Mesenchymal stem cell (in vitro differentiated cells and primary cell): ENCODE results near the gene NEMP2.
A peak's percentile ranks its signal among the peaks of the same experiment; 100 is the strongest.

Experiments used
- DNase-seq: peaks from one replicate; pipeline ENCODE4 v3.0.0-alpha.2; 2013
- H2AFZ ChIP-seq: one replicate; pipeline ENCODE4 v1.6.1; 2013; ENCODE audit warnings: low read depth, mild to moderate bottlenecking, control low read depth, inconsistent platforms, low read length, moderate library complexity
- H2AK5ac ChIP-seq: 2 replicates; pipeline ENCODE4 v1.6.1; 2013; ENCODE audit warnings: low read length, moderate library complexity, mild to moderate bottlenecking, inconsistent platforms; ENCODE audit not compliant: severe bottlenecking
- H2BK120ac ChIP-seq: one replicate; pipeline ENCODE4 v1.6.1; 2013; ENCODE audit warnings: low read depth, mild to moderate bottlenecking, inconsistent platforms, low read length, moderate library complexity
- H2BK12ac ChIP-seq, 2 experiments: one replicate each; pipeline ENCODE4 v1.6.1; 2013; ENCODE audit warnings: inconsistent platforms in 2 of 2, low read length in 2 of 2, mild to moderate bottlenecking in 2 of 2, moderate library complexity in 2 of 2, control low read depth in 1 of 2
- H2BK15ac ChIP-seq: one replicate; pipeline ENCODE4 v1.6.1; 2013; ENCODE audit warnings: mild to moderate bottlenecking, low read depth, inconsistent platforms; ENCODE audit not compliant: poor library complexity, severe bottlenecking
- H2BK5ac ChIP-seq: 2 replicates; pipeline ENCODE4 v1.6.1; 2013; ENCODE audit warnings: low read depth, mild to moderate bottlenecking, low read length, control low read depth, inconsistent platforms; ENCODE audit not compliant: poor library complexity, severe bottlenecking
- H3K14ac ChIP-seq, 2 experiments: one replicate each; pipeline ENCODE4 v1.6.1; 2013; ENCODE audit warnings: inconsistent platforms in 2 of 2, low read length in 2 of 2, control low read depth in 1 of 2, mild to moderate bottlenecking in 1 of 2, moderate library complexity in 1 of 2
- H3K18ac ChIP-seq, 2 experiments: one replicate each; pipeline ENCODE4 v1.6.1; 2013; ENCODE audit warnings: inconsistent platforms in 2 of 2, low read length in 2 of 2, control low read depth in 1 of 2, low read depth in 1 of 2, mild to moderate bottlenecking in 1 of 2
- H3K23ac ChIP-seq, 2 experiments: one replicate each; pipeline ENCODE4 v1.6.1; 2013; ENCODE audit warnings: inconsistent platforms in 2 of 2, low read length in 2 of 2, mild to moderate bottlenecking in 2 of 2, moderate library complexity in 2 of 2, control low read depth in 1 of 2
- H3K27ac ChIP-seq: 2 replicates; pipeline ENCODE4 v1.5.1; 2013; ENCODE audit warnings: mild to moderate bottlenecking, moderate library complexity, low read length, control low read depth, inconsistent platforms; ENCODE audit not compliant: poor library complexity, severe bottlenecking
- H3K27me3 ChIP-seq, 2 experiments: 2 replicates each; pipeline versions ENCODE4 v1.6.1 to v1.7.0; 2013; ENCODE audit warnings: low read length in 2 of 2, mild to moderate bottlenecking in 2 of 2, moderate library complexity in 2 of 2, control low read depth in 1 of 2, inconsistent platforms in 1 of 2; ENCODE audit not compliant: control insufficient read depth in 1 of 2, insufficient read depth in 1 of 2
- H3K36me3 ChIP-seq, 2 experiments: 2 replicates each; pipeline versions ENCODE4 v1.6.1 to v1.7.0; 2013; ENCODE audit warnings: low read length in 2 of 2, control low read depth in 1 of 2, inconsistent platforms in 1 of 2, low read depth in 1 of 2, mild to moderate bottlenecking in 1 of 2; ENCODE audit not compliant: insufficient read depth in 2 of 2, control insufficient read depth in 1 of 2
- H3K4ac ChIP-seq, 2 experiments: one replicate each; pipeline ENCODE4 v1.6.1; 2013; ENCODE audit warnings: inconsistent platforms in 2 of 2, low read length in 2 of 2, mild to moderate bottlenecking in 2 of 2, moderate library complexity in 2 of 2, control low read depth in 1 of 2, low read depth in 1 of 2
- H3K4me1 ChIP-seq: 2 replicates; pipeline ENCODE4 v1.6.1; 2013; ENCODE audit warnings: low read depth, low read length, control low read depth; ENCODE audit not compliant: control insufficient read depth, insufficient read depth
- H3K4me2 ChIP-seq: 2 replicates; pipeline ENCODE4 v1.6.1; 2013; ENCODE audit warnings: low read length, mild to moderate bottlenecking, inconsistent platforms; ENCODE audit not compliant: poor library complexity, severe bottlenecking
- H3K4me3 ChIP-seq, 2 experiments: 2 replicates each; pipeline versions ENCODE4 v1.5.1 to v1.7.0; 2013; ENCODE audit warnings: low read length in 2 of 2, mild to moderate bottlenecking in 2 of 2, control low read depth in 1 of 2, low read depth in 1 of 2; ENCODE audit not compliant: insufficient read depth in 1 of 2
- H3K79me1 ChIP-seq: replicated peaks from 2 replicates; pipeline ENCODE4 v1.6.1; 2013; ENCODE audit warnings: mild to moderate bottlenecking, control low read depth, low read length, inconsistent platforms; ENCODE audit not compliant: poor library complexity, severe bottlenecking
- H3K9ac ChIP-seq: 2 replicates; pipeline ENCODE4 v1.7.0; 2013; ENCODE audit warnings: mild to moderate bottlenecking, low read length, moderate library complexity
- H3K9me3 ChIP-seq: 2 replicates; pipeline ENCODE4 v1.7.0; 2013; ENCODE audit warnings: mild to moderate bottlenecking, low read length; ENCODE audit not compliant: control insufficient read depth
- H4K8ac ChIP-seq: one replicate; pipeline ENCODE4 v1.6.1; 2013; ENCODE audit warnings: inconsistent platforms, mild to moderate bottlenecking, low read length, moderate library complexity
- H4K91ac ChIP-seq: one replicate; pipeline ENCODE4 v1.6.1; 2013; ENCODE audit warnings: mild to moderate bottlenecking, low read length, inconsistent platforms
- WGBS: methylation state at CpG from one replicate; pipeline ENCODE4 v1.1.7; 2013; ENCODE audit warnings: mixed read lengths; 5-methylcytosine and 5-hydroxymethylcytosine counted together

Gene NEMP2

GRCh38 chr2:190466819-190467446, 67.6 kb downstream of the NEMP2 start:
- H3K36me3 ChIP-seq, result no peaks in the 10 kb centered on the region
- no peak overlapping the region for H2BK12ac ChIP-seq
- H3K4me3 ChIP-seq, result no peak overlapping the region
- H2BK120ac ChIP-seq, result no peak overlapping the region
- peak overlapping the region in 1 of 2 experiments; percentile 40 for H3K18ac ChIP-seq
- H2AFZ ChIP-seq, result no peak overlapping the region
- H3K27ac ChIP-seq, result no peak overlapping the region
- 97% methylated on average over 5 of the region's 5 CpGs for WGBS
- H3K79me1 ChIP-seq, result no peaks in the 10 kb centered on the region
- no peak overlapping the region for H2AK5ac ChIP-seq
- H3K23ac ChIP-seq, result no peak overlapping the region
- H4K91ac ChIP-seq, result no peak overlapping the region
- H3K4ac ChIP-seq, result no peak overlapping the region
- H2BK5ac ChIP-seq, result no peak overlapping the region
- H3K4me1 ChIP-seq, result peaks cover 3% of the 10 kb centered on the region
- no peaks in the 10 kb centered on the region for H3K27me3 ChIP-seq
- peak overlapping the region; percentile 91 for H3K9ac ChIP-seq
- H3K14ac ChIP-seq, result no peak overlapping the region
- no peaks in the 10 kb centered on the region for H3K9me3 ChIP-seq
- no peak overlapping the region for H3K4me2 ChIP-seq
- no peak overlapping the region for H2BK15ac ChIP-seq
- DNase-seq, result no peak
- no peak overlapping the region for H4K8ac ChIP-seq

GRCh38 chr2:190465060-190465459, 69.5 kb downstream of the NEMP2 start:
- Histone ChIP-seq H3K4ac (no peak overlapping the region), H2AK5ac (no peak overlapping the region), H4K8ac (no peak overlapping the region), H3K18ac (no peak overlapping the region), H3K4me2 (no peak overlapping the region), H3K9ac (no peak overlapping the region), H2BK120ac (no peak overlapping the region), H3K9me3 (no peaks in the 10 kb centered on the region), H3K4me3 (no peak overlapping the region), H2AFZ (no peak overlapping the region), H3K79me1 (peaks cover 2% of the 10 kb centered on the region), H4K91ac (no peak overlapping the region), H3K36me3 (no peaks in the 10 kb centered on the region), H3K14ac (no peak overlapping the region), H3K27ac (no peak overlapping the region), H2BK5ac (no peak overlapping the region), H3K23ac (no peak overlapping the region), H3K27me3 (no peaks in the 10 kb centered on the region), H2BK12ac (no peak overlapping the region), H3K4me1 (peaks cover 3% of the 10 kb centered on the region), H2BK15ac (no peak overlapping the region)
- WGBS, result no CpG with 5 or more reads among the region's 2 CpGs
- DNase-seq, result no peak

GRCh38 chr2:190462611-190463010, 71.9 kb downstream of the NEMP2 start:
- Histone ChIP-seq H2BK5ac (no peak overlapping the region), H3K4me3 (no peak overlapping the region), H3K9ac (no peak overlapping the region), H3K36me3 (no peaks in the 10 kb centered on the region), H4K8ac (no peak overlapping the region), H3K18ac (no peak overlapping the region), H3K4me2 (no peak overlapping the region), H3K9me3 (no peaks in the 10 kb centered on the region), H2AK5ac (no peak overlapping the region), H4K91ac (no peak overlapping the region), H3K4ac (no peak overlapping the region), H3K27ac (no peak overlapping the region), H2BK15ac (no peak overlapping the region), H2AFZ (no peak overlapping the region), H3K23ac (no peak overlapping the region), H3K79me1 (peaks cover 2% of the 10 kb centered on the region), H3K27me3 (no peaks in the 10 kb centered on the region), H3K14ac (no peak overlapping the region), H2BK12ac (no peak overlapping the region), H3K4me1 (no peaks in the 10 kb centered on the region), H2BK120ac (no peak overlapping the region)
- 85% methylated on average over 1 of the region's 1 CpG for WGBS
- no peak for DNase-seq

- no peak overlapping the region for H3K23ac ChIP-seq
- H3K4me3 ChIP-seq, result no peak overlapping the region
- H3K36me3 ChIP-seq, result no peaks in the 10 kb centered on the region
- H3K79me1 ChIP-seq, result peaks cover 2% of the 10 kb centered on the region
- H2AFZ ChIP-seq, result no peak overlapping the region
- no peak overlapping the region for H3K27ac ChIP-seq
- H2BK12ac ChIP-seq, result no peak overlapping the region
- H4K91ac ChIP-seq, result no peak overlapping the region
- no peak overlapping the region for H3K14ac ChIP-seq
- H3K9me3 ChIP-seq, result no peaks in the 10 kb centered on the region
- no peaks in the 10 kb centered on the region for H3K27me3 ChIP-seq
- no peak overlapping the region for H2BK5ac ChIP-seq
- no peak for DNase-seq
- no peak overlapping the region for H3K4ac ChIP-seq
- no peaks in the 10 kb centered on the region for H3K4me1 ChIP-seq
- WGBS, result 90% methylated on average over 1 of the region's 2 CpGs
- no peak overlapping the region for H4K8ac ChIP-seq
- no peak overlapping the region for H3K4me2 ChIP-seq
- no peak overlapping the region for H2AK5ac ChIP-seq
- no peak overlapping the region for H2BK15ac ChIP-seq
- H3K9ac ChIP-seq, result no peak overlapping the region
- H2BK120ac ChIP-seq, result no peak overlapping the region
- H3K18ac ChIP-seq, result no peak overlapping the region
Observed at GRCh38 chr2:190462181-190462580, 72.3 kb downstream of the NEMP2 start.
